Stimulated activated CD8-positive, alpha-beta memory T cell treated with anti-CD3 and anti-CD28 coated beads, Interleukin-2, amount 100 ng/mL, for 48 hours (primary cell): ENCODE data around the gene SCGN.
"Not testable (repeated sequence)": the region's sequence is repeated elsewhere in the genome, so short reads cannot be mapped to it uniquely, and the experiment has no call there.

Source experiments
- DNase-seq, 2 donors: peaks; one replicate each; pipeline ENCODE4 v3.0.0-alpha.2; 2020; ENCODE audit warnings: low read depth in 2 of 2

Gene SCGN

DNA sequence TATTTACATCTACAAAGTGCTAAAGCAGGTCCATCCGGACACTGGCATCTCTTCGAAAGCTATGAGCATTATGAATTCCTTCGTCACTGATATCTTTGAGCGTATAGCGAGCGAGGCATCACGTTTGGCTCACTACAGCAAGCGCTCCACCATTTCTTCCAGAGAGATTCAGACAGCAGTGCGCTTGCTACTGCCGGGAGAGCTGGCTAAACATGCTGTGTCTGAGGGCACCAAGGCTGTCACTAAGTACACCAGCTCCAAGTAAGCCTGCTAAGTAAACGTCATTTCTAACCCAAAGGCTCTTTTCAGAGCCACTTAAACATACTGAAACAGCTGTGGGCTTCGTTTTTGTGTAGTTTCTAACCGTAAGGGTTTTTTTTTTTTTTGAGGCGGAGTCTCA is 75.0 kb downstream of the SCGN start:
- no peak for DNase-seq

DNA sequence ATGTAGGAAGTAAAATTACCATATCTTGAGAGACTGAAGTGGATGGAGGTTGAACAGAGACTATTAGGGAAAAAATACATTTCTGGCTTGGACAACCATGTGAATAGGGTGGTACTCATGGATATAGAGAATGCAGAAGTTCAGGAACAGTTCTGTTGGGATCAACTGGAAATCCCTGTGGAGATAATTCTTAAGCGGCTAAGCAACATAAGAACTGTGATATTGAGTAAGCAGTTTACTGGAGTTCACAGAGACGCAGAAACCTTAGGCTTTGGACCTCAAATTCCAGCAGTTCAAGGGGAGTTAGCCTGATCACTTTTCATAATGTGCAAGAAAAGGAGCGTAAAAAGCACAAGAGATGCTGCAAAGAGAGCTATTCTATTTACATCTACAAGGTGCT is 78.9 kb downstream of the SCGN start:
- DNase-seq: no peak

DNA sequence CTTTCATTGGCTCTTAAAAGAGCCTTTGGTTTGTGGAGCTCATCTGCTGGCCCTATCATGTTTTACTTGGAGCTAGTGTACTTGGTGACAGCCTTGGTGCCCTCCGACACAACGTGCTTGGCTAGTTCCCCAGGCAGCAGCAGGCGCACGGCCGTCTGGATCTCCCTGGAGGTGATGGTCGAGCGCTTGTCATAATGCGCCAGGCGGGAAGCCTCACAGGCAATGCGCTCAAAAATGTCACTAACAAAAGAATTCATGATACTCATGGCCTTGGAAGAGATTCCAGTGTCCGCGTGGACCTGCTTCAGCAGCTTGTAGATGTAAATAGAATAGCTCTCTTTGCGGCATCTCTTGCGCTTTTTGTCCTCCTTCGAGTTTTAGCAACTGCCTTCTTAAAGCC is 79.7 kb downstream of the SCGN start:
- no peak for DNase-seq

- no peak for DNase-seq
These were observed 80.6 kb downstream of the SCGN start for GRCh38 chr6:25732468-25733198.

GRCh38 chr6:25735261-25735660 is 83.2 kb downstream of the SCGN start:
- no peak for DNase-seq

- DNase-seq: no peak
These were observed 91.9 kb downstream of the SCGN start for GRCh38 chr6:25743868-25744267.

GRCh38 chr6:25745836-25746235 is 93.8 kb downstream of the SCGN start:
- no peak for DNase-seq

GRCh38 chr6:25746968-25747367 is 95.0 kb downstream of the SCGN start:
- DNase-seq: no peak

GRCh38 chr6:25747477-25747876 is 95.5 kb downstream of the SCGN start:
- DNase-seq: no peak

DNA sequence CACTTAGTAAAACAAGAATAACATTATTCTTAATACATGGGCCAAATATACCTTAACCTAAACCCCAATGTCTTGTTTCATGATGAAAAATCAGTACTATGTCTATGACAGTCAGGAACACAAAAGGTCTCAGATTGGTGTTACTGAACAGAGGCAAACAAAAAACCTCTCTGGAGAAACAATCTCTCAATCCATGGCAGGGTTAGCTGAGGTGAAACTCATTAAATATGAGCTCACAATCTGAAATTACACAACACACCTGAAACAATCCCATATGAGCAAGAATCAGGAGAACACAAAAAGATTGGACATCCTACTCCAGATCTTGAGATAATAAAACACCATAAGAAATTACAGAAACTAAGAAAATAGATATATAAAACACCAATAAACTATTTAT is 96.0 kb downstream of the SCGN start:
- DNase-seq: no peak

- not testable (repeated sequence) for DNase-seq
These were observed 96.8 kb downstream of the SCGN start for GRCh38 chr6:25748601-25749517.

- no peak for DNase-seq
These were observed 97.8 kb downstream of the SCGN start for GRCh38 chr6:25749837-25750236.

- no peak for DNase-seq
These were observed 98.9 kb downstream of the SCGN start for GRCh38 chr6:25750906-25751305.
